Lung (tissue), 12 donors: ENCODE results near the gene CACNA1C. TPM values are rescaled to one million over a fixed set of nuclear protein-coding genes. Genes with fewer than 3 reads are reported as not detected.

Experiments
- ATAC-seq: fragments of 200-7000 bp; cut with Tn5 transposase; one replicate; pipeline ENCODE4 v1.9.1; 2020; ENCODE audit warnings: moderate number of reproducible peaks; ENCODE audit not compliant: insufficient read depth, low FRiP score
- DNase-seq, 3 donors: peaks; one replicate each; pipeline ENCODE4 v3.0.0-alpha.2; 2013 to 2017
- H3K27ac ChIP-seq, 2 donors: one replicate each; pipeline ENCODE4 v1.5.1; 2013; ENCODE audit warnings: mild to moderate bottlenecking in 2 of 2, moderate library complexity in 2 of 2, control low read depth in 1 of 2, inconsistent platforms in 1 of 2, low read depth in 1 of 2, low read length in 1 of 2
- H3K27me3 ChIP-seq, 3 donors: one replicate each; pipeline ENCODE4 v1.5.1; 2013; ENCODE audit warnings: low read length in 2 of 3; ENCODE audit not compliant: control insufficient read depth in 3 of 3, insufficient read depth in 3 of 3
- H3K36me3 ChIP-seq, 4 donors: one replicate each; pipeline ENCODE4 v1.5.1; 2013; ENCODE audit warnings: low read length in 4 of 4, mild to moderate bottlenecking in 1 of 4, moderate library complexity in 1 of 4; ENCODE audit not compliant: control insufficient read depth in 4 of 4, insufficient read depth in 4 of 4
- H3K4me1 ChIP-seq, 5 donors: one replicate each; pipeline ENCODE4 v1.5.1; 2013; ENCODE audit warnings: low read length in 5 of 5, mild to moderate bottlenecking in 2 of 5, moderate library complexity in 1 of 5; ENCODE audit not compliant: control insufficient read depth in 5 of 5, insufficient read depth in 5 of 5
- H3K4me3 ChIP-seq: one replicate; pipeline ENCODE4 v1.5.1; 2013; ENCODE audit warnings: mild to moderate bottlenecking, control low read depth, moderate library complexity
- H3K9ac ChIP-seq, 2 donors: one replicate each; pipeline ENCODE4 v1.5.1; 2013; ENCODE audit warnings: low read length in 2 of 2, control low read depth in 1 of 2; ENCODE audit not compliant: insufficient read depth in 1 of 2
- H3K9me3 ChIP-seq, 4 donors: one replicate each; pipeline ENCODE4 v1.5.1; 2013; ENCODE audit warnings: low read length in 3 of 4, mild to moderate bottlenecking in 1 of 4, moderate library complexity in 1 of 4; ENCODE audit not compliant: control insufficient read depth in 4 of 4, insufficient read depth in 3 of 4
- WGBS, 2 donors: extraction: QIAGEN DNeasy Blood & Tissue Kit; methylation state at CpG; one replicate each; pipeline ENCODE4 v1.1.7; 2013; 5-methylcytosine and 5-hydroxymethylcytosine counted together
- polyA plus RNA-seq, 2 donors: library from polyadenylated mRNA; stranded (reverse); fragments of 200-250 nt; gene quantifications; one replicate each; pipeline ENCODE4 v1.2.1, GENCODE V29; 2013
- total RNA-seq, 2 donors: library from RNA; depleted of rRNA in 1 of 2; stranded (reverse); fragments of >200 nt in 1 of 2; gene quantifications; one replicate each; pipeline ENCODE4 v1.2.1, GENCODE V29; 2014 to 2021
- TF ChIP-seq, protein P1 (sequence below): IDR thresholded peaks from 2 replicates; pipeline ENCODE4 v1.5.1; 2012; ENCODE audit warnings: mild to moderate bottlenecking; ENCODE audit errors: control extremely low read depth, extremely low read depth
- donor health status: control.
- donor health status: control.
- donor health status: Bipolar disorder and iron deficiency.
- donor health status: healthy.
- donor health status: DM: yes; HTN: yes; CAD: no.

Gene CACNA1C
- total and polyA plus RNA-seq, 4 donors, result 3.2 to 17.5 (median 7.5) TPM

DNA sequence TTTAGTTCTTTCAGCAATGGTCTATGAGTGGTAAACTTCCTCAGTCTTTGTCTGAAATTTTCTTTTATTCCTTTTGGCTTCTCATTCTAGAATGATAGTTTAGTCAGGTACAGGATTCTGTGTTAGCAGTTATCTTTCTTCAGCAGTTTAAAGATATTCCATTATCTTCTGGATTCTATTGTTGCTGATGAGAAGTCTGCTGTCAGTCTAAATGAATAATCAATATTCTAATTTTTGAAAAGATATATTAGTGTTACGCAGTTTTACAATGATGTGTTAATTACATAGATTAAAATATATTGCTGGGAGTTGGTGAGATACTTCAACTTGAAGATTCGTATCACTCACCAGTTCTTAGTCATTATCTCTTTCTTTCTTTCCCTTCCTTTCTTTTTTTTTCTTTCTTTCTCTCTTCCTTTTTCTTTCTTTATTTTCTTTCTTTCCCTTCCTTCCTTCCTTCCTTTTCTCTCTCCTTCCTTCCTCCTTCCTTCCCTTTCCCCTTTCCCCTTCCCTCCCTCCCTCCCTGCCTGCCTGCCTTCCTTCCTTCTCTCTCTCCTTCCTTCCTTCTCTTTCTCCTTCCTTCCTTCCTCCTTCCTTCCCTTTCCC is 17.8 kb downstream of the CACNA1C start:
- Histone ChIP-seq H3K9ac (no peak overlapping the region), H3K9me3 (peaks cover 0 to 12% (median 3%) of the 10 kb centered on the region in 4 donors), H3K27ac (no peak overlapping the region), H3K27me3 (peaks cover 0 to 8% (median 0%) of the 10 kb centered on the region in 3 donors), H3K4me1 (peaks cover 2 to 20% (median 7%) of the 10 kb centered on the region in 5 donors), H3K36me3 (no peaks in the 10 kb centered on the region), H3K4me3 (no peak overlapping the region)
- TF ChIP-seq, protein P1, sequence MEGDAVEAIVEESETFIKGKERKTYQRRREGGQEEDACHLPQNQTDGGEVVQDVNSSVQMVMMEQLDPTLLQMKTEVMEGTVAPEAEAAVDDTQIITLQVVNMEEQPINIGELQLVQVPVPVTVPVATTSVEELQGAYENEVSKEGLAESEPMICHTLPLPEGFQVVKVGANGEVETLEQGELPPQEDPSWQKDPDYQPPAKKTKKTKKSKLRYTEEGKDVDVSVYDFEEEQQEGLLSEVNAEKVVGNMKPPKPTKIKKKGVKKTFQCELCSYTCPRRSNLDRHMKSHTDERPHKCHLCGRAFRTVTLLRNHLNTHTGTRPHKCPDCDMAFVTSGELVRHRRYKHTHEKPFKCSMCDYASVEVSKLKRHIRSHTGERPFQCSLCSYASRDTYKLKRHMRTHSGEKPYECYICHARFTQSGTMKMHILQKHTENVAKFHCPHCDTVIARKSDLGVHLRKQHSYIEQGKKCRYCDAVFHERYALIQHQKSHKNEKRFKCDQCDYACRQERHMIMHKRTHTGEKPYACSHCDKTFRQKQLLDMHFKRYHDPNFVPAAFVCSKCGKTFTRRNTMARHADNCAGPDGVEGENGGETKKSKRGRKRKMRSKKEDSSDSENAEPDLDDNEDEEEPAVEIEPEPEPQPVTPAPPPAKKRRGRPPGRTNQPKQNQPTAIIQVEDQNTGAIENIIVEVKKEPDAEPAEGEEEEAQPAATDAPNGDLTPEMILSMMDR, result no peak
- DNase-seq (no peak), ATAC-seq (no peak)
- WGBS, 2 donors, result 92 to 95% methylated on average over 2 of the region's 2 CpGs

DNA sequence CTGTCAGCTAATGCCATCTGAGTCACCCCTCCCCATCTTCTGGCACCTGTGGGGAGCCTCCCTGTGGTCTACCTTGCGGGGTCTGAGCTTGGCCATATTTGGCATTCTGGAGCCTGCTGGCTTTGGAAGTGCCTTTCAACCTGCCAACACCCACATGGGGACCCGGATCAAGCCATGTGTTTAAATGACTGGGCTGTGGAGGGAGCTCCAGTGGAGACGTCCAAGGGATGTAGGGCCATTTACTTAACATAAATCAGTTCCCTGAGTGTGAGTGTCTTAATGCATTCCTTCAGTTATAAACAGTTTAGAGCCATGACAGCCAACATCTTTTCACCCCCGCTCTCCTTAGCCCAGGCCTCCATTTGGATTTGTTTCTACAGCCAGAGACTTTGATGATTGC is 22.0 kb downstream of the CACNA1C start:
- no peaks in the 10 kb centered on the region for H3K36me3 ChIP-seq
- no peak overlapping the region for H3K9ac ChIP-seq
- peaks cover 0 to 6% (median 3%) of the 10 kb centered on the region in 4 donors for H3K9me3 ChIP-seq
- no peak overlapping the region for H3K4me3 ChIP-seq
- ATAC-seq (no peak), DNase-seq (peak; percentile 40 to 82 (median 60))
- peaks cover 0 to 27% (median 16%) of the 10 kb centered on the region in 5 donors for H3K4me1 ChIP-seq
- WGBS, 2 donors, result 71 to 77% methylated on average over 4 of the region's 4 CpGs
- peak overlapping the region in 1 of 2 donors; percentile 94 for H3K27ac ChIP-seq
- no peaks in the 10 kb centered on the region for H3K27me3 ChIP-seq
- TF ChIP-seq, protein P1, result no peak

DNA sequence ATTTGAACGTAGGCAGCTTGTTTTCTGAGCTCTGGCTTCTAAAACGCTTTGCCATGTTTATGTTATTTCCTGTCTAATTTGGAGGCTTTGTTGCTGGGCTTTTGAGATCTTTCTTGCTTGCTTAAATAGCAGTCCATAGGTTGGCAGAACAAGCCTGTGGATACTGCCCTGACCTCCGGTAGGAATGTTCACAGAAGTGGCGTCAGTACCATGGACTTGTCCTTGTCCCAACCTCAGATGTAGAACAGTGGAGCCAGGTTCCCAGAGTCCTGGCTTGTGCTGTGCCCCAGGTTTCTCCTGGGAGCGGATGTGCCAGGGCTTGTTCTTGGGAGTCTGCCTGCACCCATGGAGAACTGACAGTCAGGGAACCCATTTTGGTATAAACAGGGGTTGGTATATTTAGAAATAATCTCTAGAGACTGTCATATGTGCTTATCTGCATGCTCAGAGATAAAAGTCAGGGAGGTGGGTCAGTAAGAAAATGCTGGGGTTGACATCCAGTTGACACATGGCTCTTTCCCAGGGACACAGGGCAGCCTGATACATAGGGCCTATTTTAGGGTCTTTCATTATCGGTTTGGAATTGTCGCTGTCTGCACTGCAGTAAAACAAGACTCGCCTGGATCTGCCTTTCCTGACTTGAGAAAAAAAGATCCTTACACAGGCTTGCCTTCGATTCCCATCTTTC is 22.9 kb downstream of the CACNA1C start:
- ATAC-seq, result no peak
- H3K27ac ChIP-seq, result peak overlapping the region; percentile 60 to 94
- H3K4me3 ChIP-seq, result no peak overlapping the region

More for the DNA sequence above, 22.9 kb downstream of the CACNA1C start:
- peak overlapping the region in 1 of 2 donors; percentile 8 for H3K9ac ChIP-seq
- 65 to 76% methylated on average over 9 of the region's 9 CpGs for WGBS, 2 donors
- H3K4me1 ChIP-seq, result peaks cover 0 to 27% (median 16%) of the 10 kb centered on the region in 5 donors
- TF ChIP-seq, protein P1, result no peak
- no peaks in the 10 kb centered on the region for H3K27me3 ChIP-seq
- H3K36me3 ChIP-seq, result no peaks in the 10 kb centered on the region
- peak; percentile 24 to 71 (median 61) for DNase-seq
- H3K9me3 ChIP-seq, result peaks cover 0 to 3% (median 0%) of the 10 kb centered on the region in 4 donors
